ENCODE data around the gene VSIR. TPM values are rescaled to one million over a fixed set of nuclear protein-coding genes. Genes with fewer than 3 reads are reported as not detected.
A peak's percentile ranks its signal among the peaks of the same experiment; 100 is the strongest.

Gene VSIR
- total RNA-seq, 1 donor from 2014 or later, result 8.1 TPM

DNA sequence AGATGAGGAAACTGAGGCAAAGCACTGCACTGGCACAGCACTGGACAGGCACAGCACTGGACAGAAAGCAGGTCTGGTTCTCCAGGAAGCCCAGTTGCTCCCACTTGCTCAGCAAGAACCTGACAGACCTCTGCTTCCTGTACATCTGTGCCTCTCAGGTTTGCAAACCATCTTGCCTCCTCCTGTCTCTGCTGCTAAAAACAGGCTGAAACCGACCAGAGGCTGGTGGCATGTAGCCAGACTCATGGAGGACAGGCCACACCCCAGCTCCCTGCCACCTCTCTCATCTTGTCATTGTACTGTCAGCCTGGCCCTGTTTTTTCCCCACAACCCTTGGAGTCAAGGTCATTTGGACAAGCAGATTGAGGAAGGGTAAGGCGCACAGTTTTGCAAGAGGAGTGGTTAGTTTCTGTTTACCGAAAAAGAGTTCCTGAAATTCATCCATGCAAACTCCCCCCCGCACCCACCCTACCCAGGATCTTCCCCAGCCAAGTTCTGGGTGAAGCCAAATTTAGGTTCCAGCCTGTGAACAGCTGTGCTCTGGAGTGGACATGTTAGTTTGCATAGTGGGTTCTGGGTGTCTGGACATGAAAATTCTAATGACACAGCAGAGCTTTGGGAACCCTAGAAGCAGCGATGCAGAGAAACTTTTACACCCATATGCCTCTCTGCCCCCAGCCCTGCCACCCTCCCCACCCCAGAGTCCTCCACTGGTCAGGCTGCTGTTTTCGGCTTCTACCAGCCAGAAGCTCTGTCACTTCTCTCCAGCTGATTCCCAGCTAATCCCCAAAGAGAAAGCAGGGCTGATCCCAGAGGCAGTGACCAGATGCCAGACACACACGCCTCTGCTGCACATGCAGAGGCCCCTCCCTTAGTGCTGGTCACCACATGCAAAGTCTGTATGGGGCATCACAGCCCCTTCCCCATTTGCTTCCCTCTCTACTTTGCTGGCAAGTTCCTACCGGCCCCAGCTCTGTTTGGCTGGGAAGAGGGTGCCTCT is 45.3 kb downstream of the VSIR start:
- DNase-seq, result no peak

DNA sequence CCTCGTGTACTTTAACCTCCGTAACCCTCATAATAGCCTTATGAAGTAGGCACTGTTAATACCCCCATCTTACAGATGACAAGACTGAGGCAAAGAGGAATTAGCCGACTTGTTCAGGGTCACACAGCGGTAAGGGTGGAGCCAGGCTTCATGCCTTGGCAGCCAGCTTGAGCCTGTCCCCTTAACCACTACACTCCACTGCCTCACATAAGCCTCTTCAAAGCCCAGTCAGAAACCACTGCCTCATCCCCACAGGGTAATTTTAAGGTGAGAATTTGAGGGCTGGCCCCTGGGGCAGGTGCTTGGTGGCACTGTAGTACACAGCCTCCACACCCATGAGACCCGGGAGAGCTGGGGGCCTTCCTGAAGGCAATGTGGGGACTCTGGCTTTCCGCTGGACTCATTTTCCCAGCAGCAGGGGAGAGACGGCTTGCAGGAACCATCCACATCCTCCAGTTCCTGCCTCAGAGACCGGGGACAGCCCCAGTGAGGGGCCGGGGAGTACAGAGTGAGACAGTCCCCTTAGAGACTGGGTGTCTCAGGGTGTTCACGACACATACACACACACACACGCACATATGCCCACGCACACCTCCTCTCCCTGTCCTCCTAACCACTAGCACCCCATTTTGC is 46.1 kb downstream of the VSIR start:
- DNase-seq, result no peak

DNA sequence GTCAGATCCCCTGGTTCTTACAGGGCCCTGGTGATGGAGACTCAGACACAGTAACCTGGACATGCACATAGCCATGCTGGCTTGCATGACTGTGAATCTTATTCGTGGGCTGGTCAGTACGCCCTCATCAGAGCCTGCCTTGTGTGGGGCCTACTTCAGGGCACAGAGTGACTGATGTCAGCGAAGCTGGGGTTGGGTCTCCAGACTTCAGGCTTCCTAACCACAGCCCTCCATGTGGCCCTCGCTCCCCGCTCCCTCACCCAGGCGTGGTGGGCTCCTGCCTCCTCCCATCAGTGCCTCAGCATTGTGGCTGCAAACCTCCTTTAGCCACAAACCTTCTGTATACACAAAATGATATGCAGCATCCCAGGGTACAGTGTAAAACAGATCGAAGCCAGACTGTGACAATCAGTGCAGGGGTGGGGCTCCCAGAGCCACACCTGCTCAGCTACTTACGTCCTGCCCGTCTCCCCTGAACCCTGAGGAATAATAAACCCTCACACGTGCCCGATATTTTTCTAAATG is 46.7 kb downstream of the VSIR start:
- no peak for DNase-seq

DNA sequence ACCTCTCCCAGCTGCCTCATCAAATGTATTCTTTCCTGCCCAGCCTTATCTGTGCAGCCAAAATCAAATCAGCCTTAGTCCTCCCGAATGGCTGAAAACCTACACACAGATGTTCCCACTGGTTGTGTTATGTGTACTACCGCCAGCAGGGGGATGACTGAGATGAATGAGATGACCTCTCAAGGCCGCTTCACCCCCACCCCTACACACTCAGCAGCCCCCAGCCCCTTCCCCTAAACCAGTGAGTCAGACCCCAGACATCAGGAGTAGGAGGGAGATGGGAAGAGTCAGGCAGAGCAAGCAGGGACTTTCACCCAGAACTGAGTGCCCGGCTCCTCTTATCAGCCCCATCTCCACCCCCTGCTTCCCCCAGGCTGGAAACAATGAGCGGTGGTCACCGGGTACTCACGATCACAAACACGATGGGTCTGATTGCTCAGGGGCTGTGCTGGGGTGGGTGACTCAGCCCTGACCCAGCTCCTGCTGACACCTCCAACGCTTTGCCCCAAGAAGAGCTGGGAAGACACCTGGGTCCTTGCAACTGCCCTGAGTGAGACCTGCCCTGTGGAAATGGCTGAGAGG is 47.2 kb downstream of the VSIR start:
- DNase-seq, result no peak

DNA sequence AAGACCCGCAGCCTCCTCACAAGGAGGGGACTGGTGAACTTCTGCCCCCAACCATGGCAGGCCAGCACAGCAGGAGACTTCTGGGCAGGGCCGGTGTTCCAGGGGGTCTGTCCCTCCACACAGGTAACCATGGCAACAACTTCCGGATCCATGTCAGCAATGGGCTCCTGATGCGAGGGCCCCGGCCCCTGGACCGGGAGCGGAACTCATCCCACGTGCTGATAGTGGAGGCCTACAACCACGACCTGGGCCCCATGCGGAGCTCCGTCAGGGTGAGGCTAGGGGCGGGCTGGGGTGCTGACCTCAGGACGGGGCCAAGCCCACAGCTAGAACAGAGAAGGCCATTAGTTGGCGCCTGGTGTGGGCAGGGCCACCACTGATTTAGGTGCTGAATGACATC is 48.1 kb downstream of the VSIR start:
- no peak for DNase-seq

DNA sequence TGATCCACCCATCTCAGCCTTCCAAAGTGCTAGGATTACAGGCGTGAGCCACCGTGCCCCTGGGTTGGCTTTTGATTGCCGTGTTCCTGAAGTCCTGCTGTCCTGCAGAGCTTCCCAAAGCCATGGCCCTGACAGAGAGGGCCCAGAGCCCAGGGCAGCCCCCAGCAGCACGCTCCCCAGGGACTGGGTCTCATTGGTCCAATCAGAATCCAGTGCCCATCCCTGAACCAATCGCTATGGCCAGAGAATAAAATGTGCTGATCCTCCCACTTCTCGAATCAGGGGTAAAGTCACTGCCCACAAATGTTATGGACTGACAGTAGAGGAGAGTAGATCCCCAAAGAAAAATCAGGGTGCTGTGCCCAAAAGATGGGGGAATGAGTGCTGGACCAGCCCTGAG is 48.8 kb downstream of the VSIR start:
- DNase-seq, result no peak

DNA sequence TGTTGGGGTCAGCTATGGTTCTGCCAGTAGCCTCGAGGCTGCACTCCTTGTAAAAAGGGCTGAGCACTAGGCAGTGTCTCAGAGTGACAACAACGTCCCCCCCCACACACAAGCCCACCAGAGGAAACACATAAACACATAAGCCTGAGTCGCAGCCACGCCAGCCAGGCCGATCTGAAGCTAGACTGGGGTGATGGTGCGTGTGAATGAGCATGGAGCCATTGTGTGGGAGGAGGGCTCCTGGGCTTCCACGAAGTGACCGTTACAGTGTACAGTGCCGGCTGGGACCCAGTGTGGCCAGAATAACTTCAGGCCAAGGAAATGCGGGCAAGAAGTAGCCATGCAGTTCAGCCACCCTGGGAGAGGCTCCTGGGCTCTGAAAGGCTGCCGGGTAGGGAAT is 50.0 kb downstream of the VSIR start:
- DNase-seq, result no peak

DNA sequence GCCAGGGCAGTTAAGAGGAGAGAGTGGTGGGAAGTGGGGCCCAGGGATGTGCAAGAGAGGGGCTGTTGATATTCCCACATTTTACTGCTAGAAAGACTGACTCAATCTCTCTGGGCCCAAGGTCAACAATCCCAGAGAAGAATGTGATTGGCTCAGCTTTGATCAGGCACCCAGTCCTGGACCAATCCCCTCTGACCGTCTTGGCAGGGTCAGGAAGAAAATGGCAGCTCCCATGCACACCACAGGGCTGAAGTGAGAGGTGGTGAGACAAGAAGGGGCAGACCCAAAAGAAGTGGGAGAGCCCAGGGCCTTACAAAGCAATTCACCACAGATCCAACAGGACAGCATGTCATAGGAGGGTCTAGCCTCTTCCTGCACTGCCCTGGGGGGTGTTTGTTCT is 50.5 kb downstream of the VSIR start:
- no peak for DNase-seq

DNA sequence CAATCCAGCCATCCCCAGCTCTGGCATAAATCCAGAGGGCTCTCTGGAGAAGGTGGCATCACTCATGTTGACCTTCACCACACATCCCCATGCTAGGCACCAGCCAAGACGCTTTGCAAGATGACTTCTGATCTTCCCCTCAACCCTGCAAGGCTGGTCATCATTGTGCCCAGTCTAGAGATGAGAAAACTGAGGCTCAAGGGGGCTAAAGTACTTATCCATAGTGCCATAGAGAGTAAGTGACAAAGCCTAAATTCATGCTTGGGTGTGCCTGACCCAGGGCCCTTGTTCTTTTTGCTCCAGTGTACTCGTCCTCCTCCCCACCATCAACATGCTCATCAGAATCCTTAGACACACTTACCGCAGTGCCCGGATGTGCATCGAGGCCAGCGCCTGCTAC is 52.0 kb downstream of the VSIR start:
- no peak for DNase-seq

DNA sequence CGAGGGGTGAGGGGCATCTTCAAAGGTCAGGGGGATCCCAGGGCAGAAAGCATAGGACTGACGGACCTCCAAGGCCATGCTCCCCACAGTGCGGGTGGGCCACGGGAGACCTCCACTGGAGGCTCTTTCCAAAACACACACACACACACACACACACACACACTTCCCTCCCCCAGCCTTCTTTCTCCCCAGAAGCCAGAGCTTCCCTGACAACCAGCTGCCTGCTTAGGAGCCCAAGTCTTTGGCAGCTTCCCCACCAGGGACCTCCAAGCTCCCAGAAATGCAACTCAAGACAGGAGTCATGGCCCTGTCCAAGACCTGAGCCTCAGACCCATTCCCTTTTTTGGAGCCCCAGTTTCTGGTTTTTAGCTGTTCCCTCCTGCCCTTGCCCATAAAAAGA is 53.0 kb downstream of the VSIR start:
- DNase-seq, result no peak

DNA sequence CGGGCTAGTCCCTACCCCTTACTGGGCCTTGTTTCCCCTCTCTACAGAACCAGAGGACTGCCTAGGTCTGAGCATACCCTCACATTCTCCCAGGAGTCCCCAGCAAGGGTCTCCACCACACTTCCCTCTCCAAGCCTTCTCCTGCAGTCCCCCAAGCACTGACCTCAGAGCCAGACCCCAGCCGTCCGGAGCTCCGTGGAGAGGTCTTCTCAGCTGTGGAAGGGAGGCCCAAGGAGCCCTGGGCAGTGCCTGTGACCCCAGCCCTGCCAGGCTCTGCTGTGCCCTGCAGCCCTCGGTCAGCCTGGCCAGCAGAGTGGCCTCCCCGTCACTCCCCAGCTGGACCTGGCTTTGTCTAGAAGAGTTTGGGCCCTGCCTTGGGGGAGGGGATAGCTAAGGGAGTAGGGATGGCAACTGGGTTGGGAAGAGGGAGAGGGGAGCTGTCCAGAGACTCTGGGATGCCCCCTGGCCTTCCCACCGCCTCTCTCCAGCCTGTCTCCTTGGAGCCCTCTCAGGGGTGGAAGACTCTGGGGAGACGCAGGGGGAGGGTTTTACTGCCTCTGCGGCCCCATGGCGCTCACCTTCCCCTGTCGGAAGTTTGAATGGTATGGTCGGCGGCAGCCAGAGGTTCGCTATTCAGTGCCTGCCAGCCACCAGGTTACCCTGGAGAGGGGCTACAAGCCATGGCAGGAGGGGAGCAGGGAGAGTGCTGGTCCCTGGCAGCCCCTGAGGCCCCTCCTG is 53.7 kb downstream of the VSIR start, which contains the start of gene C10orf105:
C10orf105 (minus strand) TSS at position 315 of the 738 bp plus-strand sequence. CDS start 3,441 bp downstream, outside the sequence.
- DNase-seq, result no peak

DNA sequence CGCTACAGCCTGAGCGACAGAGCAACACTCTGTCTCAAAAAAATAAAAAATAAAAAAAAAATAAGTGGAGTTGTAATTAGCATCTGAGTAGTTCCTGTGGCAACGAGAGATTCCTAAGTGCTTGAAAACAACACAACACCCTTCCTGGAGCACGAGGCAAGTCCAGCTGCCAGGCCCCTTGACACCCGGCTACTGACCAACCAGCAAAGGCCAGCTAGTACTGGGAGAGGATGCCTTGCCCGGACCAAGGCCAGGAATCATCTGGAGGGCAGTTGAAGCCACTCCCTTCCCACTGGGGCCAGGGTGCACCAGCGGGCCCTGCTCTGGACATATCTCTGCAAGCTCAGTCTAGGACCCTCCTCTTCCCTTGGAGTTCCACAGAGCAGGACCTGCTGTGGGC is 54.3 kb downstream of the VSIR start:
- no peak for DNase-seq

DNA sequence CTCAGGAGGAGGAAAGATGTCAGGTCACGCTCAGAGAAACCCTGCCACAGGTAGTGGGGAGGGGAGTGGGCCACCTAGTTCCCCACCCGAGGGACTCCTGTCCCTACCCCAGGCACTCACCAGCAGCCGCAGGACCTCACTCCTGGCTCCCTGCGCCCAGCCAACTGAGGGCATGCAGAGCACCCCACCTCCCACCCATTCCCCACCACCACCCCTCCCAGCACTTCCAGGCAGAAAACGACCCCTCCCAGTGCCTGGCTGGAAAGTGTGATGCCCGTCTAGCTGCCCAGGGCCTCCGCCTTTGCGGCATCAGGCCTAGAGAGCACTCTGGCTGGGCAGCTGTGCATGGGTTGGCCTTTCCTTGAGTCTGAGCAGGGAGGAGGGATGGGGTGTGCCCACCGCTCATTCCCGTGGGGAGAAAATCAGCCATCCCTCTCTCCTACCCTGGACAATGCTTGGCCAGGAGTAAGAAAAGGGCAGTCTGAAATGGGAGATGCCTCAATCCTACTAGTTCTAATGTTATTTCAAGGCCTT is 55.1 kb downstream of the VSIR start:
- DNase-seq, result no peak

DNA sequence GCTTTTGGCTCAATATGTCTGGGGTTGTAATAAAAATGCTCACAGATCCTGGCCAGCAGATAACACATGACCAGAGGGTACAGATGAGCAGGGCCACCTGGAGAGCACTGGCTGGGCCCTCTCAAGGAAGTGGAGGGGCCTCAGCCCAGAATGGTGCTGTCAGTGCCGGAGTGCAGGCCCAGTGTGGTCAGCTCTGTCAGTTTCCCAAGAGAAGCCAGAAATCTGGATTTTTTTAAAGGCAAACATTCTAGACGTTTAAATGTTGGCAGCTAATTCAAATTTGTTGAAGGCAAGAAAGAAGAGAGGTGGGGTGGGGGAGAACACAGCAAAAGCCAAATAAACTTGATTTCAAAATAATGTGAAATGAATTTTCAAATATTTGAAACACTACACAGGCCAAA is 55.8 kb downstream of the VSIR start:
- no peak for DNase-seq

DNA sequence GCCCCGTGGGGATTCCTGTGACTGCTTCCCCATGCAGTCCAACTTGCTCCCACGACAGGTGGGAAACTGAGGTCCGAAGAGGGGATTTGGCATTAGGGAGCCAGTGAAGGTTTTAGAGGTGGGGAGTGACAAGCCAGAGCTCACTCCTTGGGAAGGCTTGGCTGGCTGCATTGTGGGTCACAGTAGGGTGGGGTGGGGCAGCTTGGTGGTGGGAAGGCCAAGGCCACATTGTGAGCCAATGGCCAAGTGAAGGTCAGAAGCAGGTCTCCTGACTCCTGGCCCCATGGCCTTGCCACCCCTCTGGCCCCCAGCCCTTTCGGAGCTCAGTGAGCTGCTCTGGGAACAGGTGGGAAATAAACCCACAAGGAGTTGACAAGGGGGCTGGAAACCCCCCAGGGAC is 56.3 kb downstream of the VSIR start:
- no peak for DNase-seq

DNA sequence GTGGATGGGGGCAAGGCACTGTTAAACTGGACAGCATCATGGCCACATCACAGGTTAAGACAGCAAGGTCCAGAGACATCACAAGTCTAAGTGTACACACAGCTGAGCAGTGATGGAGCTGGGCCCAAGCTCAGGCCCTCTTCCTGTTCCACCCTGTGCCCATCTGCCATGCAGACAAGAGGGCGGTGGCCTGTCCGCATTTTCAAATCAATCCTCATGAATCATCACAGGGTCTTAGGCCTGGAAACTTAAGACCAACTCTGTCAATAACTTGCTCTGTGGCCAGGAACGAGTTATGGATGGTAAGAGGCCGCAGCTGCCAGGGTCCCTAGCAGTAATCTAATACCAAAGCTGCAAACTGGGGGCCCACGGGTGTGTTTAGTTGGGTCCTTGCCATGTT is 56.9 kb downstream of the VSIR start:
- no peak for DNase-seq

DNA sequence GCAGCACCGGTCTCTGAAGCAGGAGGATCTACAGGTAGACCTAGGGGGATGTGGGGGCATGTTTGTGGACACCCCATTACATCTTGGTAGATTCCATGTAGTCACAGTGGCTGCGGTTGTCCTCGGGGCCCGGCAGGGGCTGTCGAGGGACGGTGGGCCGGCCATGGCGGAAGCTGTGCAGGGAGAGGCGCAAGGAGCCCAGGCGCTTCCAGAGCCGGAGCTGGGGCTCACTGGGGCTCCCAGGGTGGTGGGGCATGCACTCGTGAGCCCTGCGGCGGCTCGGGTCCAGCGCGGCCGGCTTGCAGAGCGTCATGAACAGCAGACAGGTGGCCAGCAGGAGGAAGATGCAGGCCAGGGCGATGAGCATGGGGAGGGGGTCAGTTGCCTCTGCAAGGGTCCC is 57.5 kb downstream of the VSIR start:
- DNase-seq, result no peak

DNA sequence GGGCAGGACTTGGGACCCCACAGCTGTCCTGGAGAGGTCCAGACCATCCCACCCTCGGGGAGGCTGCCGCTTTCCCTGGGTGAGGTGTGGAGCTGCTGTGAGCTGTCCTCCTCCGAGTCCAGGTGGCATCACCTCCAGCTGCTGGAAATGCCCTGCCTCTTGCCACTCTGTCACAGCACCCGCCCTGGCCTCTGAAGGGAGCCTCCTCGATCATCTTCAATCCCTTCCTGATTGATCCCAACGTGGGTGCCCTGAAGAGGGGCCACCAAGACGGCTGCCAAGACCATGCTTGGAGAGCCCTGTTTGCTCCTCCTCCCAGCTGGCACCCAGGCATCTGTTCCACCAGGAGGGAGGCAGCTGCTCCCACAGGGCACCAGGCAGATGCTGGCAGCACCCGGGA is 58.3 kb downstream of the VSIR start:
- DNase-seq, result no peak

DNA sequence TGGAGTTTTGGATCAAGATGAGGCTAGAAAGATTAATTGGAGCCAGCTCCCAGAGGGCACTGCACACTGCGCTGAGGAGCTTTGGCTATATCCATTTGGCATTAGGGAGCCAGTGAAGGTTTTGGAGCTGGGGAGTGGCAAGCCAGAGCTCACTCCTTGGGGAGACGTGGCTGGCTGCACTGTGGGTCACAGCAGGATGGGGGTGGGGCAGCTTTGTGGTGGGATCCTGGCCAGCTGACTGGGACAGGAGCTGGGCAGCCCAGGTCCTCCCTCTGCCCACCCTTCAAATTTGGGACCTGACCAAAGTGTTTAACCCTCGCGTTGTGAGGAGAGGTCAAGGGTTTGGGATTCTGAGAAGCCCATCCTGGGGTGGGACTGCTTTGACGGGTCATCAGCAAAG is 58.7 kb downstream of the VSIR start:
- no peak for DNase-seq

DNA sequence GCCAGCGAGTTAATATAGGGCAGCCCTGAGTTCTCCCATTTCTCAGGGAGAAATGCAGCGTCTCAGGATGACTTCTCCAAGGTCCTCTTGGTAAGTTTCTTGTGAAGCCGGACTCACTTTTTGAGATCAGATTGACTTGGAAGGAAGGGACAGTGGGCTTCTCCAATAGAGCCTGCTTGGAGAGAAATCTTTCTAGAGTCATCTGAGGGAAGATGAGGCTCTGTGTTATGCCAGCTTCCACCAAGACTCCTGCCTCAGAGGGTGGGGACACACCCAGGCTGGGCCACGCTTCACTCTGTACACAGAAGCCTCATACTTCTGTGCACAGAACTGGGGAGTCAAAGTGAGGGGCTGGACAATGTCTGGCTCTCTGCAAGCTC is 59.3 kb downstream of the VSIR start:
- DNase-seq, result no peak

DNA sequence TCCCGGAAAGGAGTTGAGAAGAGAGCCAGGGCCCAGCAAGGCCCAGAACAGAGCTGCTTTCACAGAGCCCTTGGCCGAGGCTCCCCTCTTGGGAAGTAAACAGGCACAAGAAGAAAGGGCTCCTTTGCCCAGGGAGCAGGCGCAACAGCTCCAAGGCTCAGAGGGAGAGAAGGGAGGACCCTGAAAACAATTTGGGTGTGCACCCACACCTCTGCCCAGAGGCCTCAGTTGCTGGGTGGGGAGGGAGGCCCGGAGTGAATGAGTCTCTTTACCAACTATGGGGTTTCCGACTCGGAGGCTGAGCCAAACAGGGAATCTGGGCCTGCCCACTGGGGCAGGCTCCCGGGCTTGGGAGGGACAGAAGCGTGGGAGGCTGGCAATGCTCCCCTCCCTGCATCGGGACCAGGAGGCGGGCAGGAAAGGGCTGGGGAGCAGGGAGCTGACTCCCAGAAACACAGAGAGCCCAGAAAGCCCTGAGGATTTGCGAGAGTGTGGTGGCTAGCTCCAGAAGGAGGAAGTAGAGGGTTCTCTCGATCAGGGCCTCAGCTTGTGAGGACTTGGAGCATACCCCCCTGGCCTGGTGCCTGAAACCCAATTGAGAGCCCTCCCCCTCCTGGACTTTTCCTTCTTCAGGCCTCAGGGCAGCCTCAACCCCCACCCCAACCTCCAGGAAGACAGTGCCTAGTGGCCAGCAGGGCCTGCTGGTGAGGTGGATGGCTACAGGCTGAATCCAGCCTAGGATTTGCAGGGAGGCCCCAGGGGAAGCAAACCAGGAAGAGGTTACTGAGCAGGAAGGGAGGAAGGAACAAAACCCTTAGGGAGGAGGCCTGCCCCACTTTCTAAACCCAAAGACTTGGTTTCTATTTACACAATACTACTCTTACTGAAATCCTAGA is 59.9 kb downstream of the VSIR start:
- DNase-seq, result peak; percentile 67

Measured in occipital lobe (tissue), 2 donors.